Cardiac muscle cell (in vitro differentiated cells and primary cell): ENCODE results near the gene SLC6A6. TPM values are rescaled to one million over a fixed set of nuclear protein-coding genes. Genes with fewer than 3 reads are reported as not detected.
A peak's percentile ranks its signal among the peaks of the same experiment; 100 is the strongest.

ENCODE experiments used
- DNase-seq, 2 donors: peaks; one replicate each; pipeline versions ENCODE4 v3.0.0 to v3.0.0-alpha.2; 2010 to 2017; ENCODE audit warnings: low read depth in 1 of 2, low spot score in 1 of 2
- H3K27ac ChIP-seq: fragments of 200-600 bp; sonication (generic); 2 replicates; pipeline ENCODE4 v1.5.1; 2016
- H3K27me3 ChIP-seq: fragments of 200-600 bp; sonication (generic); 2 replicates; pipeline ENCODE4 v1.6.0; 2016; ENCODE audit warnings: control low read depth
- H3K36me3 ChIP-seq: fragments of 200-600 bp; sonication (generic); 2 replicates; pipeline ENCODE4 v1.5.1; 2016; ENCODE audit warnings: control low read depth
- H3K4me1 ChIP-seq: fragments of 200-600 bp; sonication (generic); 2 replicates; pipeline ENCODE4 v1.8.1; 2017; ENCODE audit warnings: low read depth, mild to moderate bottlenecking, mixed run types
- H3K4me3 ChIP-seq: fragments of 200-600 bp; sonication (generic); 2 replicates; pipeline ENCODE4 v1.5.1; 2016; ENCODE audit warnings: mild to moderate bottlenecking
- H3K9me3 ChIP-seq: fragments of 200-600 bp; sonication (generic); 2 replicates; pipeline ENCODE4 v1.5.1; 2017; ENCODE audit warnings: low read depth, mild to moderate bottlenecking, control low read depth
- CTCF ChIP-seq: IDR thresholded peaks from 2 replicates; pipeline ENCODE4 v1.5.1; 2012; ENCODE audit warnings: low read depth, mild to moderate bottlenecking, low read length
- polyA plus RNA-seq: library from polyadenylated mRNA; unstranded; fragments of >200 nt; fragmentation: Nextera tagmentation; extraction: Ambion mirVana; gene quantifications from 2 replicates; pipeline ENCODE4 v1.2.1, GENCODE V29; 2016
- total RNA-seq: library from RNA; depleted of rRNA; stranded (reverse); fragments of >200 nt; gene quantifications from 2 replicates; pipeline ENCODE4 v1.2.3, GENCODE V29; 2016

SLC6A6 gene
- total and polyA plus RNA-seq, 2 experiments from 2014 or later, result 5.4 to 19.7 TPM

DNA sequence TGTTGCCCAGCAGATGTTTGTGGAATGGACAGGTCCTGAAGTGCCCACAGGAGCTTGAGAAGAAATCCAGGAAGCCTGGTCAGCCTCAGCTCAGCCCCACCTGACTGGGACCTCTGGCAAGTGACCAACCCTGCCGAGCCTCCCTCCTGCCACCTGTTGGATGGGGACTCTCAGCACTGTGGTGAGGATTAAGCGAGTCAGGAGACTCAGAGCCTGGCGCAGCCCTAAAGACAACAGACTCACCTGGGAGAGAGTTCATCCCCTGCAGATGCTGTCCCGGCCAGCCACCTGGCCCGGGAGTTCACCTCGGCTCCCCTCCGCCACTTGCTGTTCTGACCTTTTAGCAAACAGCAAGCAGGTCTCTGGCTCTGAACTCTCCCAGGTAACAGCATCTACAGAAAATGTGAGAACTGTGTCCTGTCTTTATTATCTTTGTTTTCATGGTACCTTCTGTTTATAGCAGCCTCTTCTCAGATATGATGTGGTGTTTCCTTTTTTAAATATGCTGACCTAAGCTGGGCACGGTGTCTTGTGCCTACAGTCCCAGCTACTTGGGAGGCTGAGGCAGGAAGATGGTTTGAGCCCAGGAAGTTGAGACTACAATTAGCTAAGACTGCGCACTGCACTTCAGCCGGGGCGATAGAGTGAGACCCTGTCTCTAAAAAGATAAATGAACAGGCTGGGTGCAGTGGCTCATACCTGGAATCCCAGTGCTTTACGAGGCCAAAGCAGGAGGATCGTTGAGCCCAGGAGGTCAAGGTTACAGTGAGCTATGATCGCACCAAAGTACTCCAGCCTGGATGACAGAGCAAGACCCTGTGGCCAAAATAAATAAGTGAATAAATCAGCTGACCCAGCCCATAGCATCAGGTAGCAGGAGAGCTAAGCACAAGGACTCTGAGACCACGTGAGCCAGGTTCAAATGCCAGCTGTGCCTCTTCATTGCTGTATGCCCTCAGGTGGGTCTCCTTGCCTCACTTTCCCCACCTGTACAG, 32.4 kb upstream of the SLC6A6 start:
- Histone ChIP-seq H3K27ac (no peak overlapping the region), H3K4me3 (no peak overlapping the region), H3K27me3 (no peaks in the 10 kb centered on the region), H3K4me1 (peaks cover 25% of the 10 kb centered on the region), H3K9me3 (no peaks in the 10 kb centered on the region), H3K36me3 (no peaks in the 10 kb centered on the region)
- no peak for TF ChIP-seq CTCF
- DNase-seq, result peak in 1 of 2 donors; percentile 36

DNA sequence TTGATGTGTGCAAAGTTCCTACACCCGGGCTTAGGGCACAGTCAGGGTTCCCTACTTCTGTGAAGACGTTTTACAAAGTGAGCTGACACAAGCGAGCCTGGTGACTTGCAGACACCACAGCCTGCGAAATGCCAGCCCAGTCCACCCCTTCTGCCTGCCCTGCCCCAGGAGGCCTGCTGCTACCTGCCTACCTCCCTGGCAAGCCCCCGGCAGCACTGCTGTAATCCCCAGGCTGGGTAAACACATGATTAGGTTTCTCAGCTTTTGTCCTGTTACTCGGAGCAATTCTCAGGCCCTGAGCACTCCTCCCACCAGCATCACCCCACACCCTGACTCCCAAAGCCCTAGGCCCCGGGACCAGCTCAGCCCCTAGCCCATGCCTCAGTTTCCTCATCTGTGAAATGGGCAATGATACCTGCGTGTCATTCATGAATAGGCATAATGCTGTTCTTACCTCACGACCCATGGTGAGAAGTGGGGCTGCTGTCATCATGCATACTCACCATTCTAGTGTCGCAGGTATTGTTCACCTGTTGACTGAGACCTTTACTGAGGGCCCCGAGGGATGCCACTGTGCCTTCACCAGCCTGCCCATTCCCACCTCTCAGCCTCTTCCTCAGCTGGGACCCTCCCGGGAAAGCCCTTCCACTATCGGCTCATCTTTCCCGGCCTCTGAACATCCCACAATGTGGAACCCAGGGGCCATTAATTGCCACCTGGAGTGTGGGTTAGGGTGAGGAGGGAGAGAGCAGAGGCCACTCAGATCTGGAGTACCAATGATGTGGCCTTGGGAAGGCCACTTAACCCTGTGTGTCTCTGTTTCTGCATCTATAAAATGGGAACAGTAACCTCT, 31.5 kb upstream of the SLC6A6 start:
- Histone ChIP-seq H3K4me3 (no peak overlapping the region), H3K9me3 (no peaks in the 10 kb centered on the region), H3K4me1 (peaks cover 26% of the 10 kb centered on the region), H3K27ac (no peak overlapping the region), H3K27me3 (no peaks in the 10 kb centered on the region), H3K36me3 (no peaks in the 10 kb centered on the region)
- no peak for DNase-seq
- no peak for TF ChIP-seq CTCF

- Histone ChIP-seq H3K27ac (peak overlapping the region; percentile 40), H3K36me3 (no peaks in the 10 kb centered on the region), H3K4me3 (no peak overlapping the region), H3K9me3 (no peaks in the 10 kb centered on the region), H3K4me1 (peaks cover 32% of the 10 kb centered on the region), H3K27me3 (no peaks in the 10 kb centered on the region)
- peak; percentile 11 for TF ChIP-seq CTCF
- DNase-seq, result peak; percentile 38 to 96
Observed at GRCh38 chr3:14371573-14372474, 30.6 kb upstream of the SLC6A6 start.

GRCh38 chr3:14372587-14372986, 29.8 kb upstream of the SLC6A6 start:
- Histone ChIP-seq H3K27ac (no peak overlapping the region), H3K4me1 (peaks cover 38% of the 10 kb centered on the region), H3K36me3 (no peaks in the 10 kb centered on the region), H3K27me3 (no peaks in the 10 kb centered on the region), H3K4me3 (no peak overlapping the region), H3K9me3 (no peaks in the 10 kb centered on the region)
- no peak for TF ChIP-seq CTCF
- DNase-seq, result no peak
